ENCODE data around the gene SPAG17. TPM values are rescaled to one million over a fixed set of nuclear protein-coding genes. Genes with fewer than 3 reads are reported as not detected.
A peak's percentile ranks its signal among the peaks of the same experiment; 100 is the strongest.

SPAG17 gene
- total and polyA plus RNA-seq, 2 of the 4 experiments (the other 2 are of a cell fraction): 0.10 TPM; not detected in 1

GRCh38 chr1:117930484-117930883, 254.5 kb downstream of the SPAG17 start:
- peaks cover 4% of the 10 kb centered on the region for H3K36me3 ChIP-seq (ENCODE audit: control insufficient read depth, insufficient read depth, low read length)
- H3K4me3 ChIP-seq (ENCODE audit: insufficient read depth, low read depth, low read length): peak overlapping the region; percentile 89
- peak overlapping the region; percentile 96 for H3K4me2 ChIP-seq (ENCODE audit: low read depth, low read length)
- ChIA-PET CTCF (interaction anchor here (1.4 to 1.6 kb wide), 2 partner anchors 17 to 19 kb away, joined by 3 read pairs; no protein-coding TSS in a partner anchor), POLR2A (ENCODE audit: unreplicated experiment) (no interaction called here)
- H3K79me1 ChIP-seq (ENCODE audit: low read depth in 1 of 2, low read length in 2 of 2): peaks cover 18 to 66% of the 10 kb centered on the region in 2 experiments
- H3K56ac ChIP-seq (ENCODE audit: extremely low read depth, insufficient read depth, low read length): peak overlapping the region; percentile 61; the same call in 1 of the 2 replicates
- peaks cover 3% of the 10 kb centered on the region for H3K9me1 ChIP-seq (ENCODE audit: insufficient read depth, low read length)
- H4K8ac ChIP-seq (ENCODE audit: low read depth in 2 of 2, low read length in 2 of 2): peak overlapping the region in 1 of 2 experiments; percentile 90; a peak in 1 of 4 replicates
- no peak overlapping the region for H2BK15ac ChIP-seq (ENCODE audit: low read depth, low read length)
- dilution Hi-C loops (cut with HindIII; ENCODE audit: low sequenced_read_pairs, unreplicated experiment): no loop called here
- 0 out of 2 replicates have a peak overlapping the region, but pooled peaks have one; percentile 33 for H3K14ac ChIP-seq (replicated peaks; ENCODE audit: low read depth, low read length)
- H4K5ac ChIP-seq (ENCODE audit: low read depth, low read length): no peak overlapping the region; the same call in 1 of the 2 replicates
- H2AK5ac ChIP-seq (ENCODE audit: low read depth, low read length): no peak overlapping the region
- H3K27ac ChIP-seq (ENCODE audit: insufficient read depth, low read length): no peak overlapping the region
- no peak for TF ChIP-seq RFX5 (IDR thresholded peaks at IDR 0.05; ENCODE audit: low read depth, low read length)
- TF ChIP-seq MAFK (IDR thresholded peaks at IDR 0.05; ENCODE audit: low read depth, low read length): no peak
- TF ChIP-seq MXI1 (IDR thresholded peaks at IDR 0.05; ENCODE audit: borderline replicate concordance, low read depth, low read length): no peak
- no peak for TF ChIP-seq CEBPB (IDR thresholded peaks at IDR 0.05; ENCODE audit: low read depth, low read length)
- no peak for TF ChIP-seq ELK1 (IDR thresholded peaks at IDR 0.05; ENCODE audit: borderline replicate concordance, low read depth, low read length)
- no peak for TF ChIP-seq BHLHE40 (IDR thresholded peaks at IDR 0.05; ENCODE audit: low read depth, low read length)
- TF ChIP-seq NFE2L2 (IDR thresholded peaks at IDR 0.05; ENCODE audit: low read depth, low read length): no peak
- TF ChIP-seq RCOR1 (IDR thresholded peaks at IDR 0.05; ENCODE audit: insufficient replicate concordance, low read length): no peak
- no peak for TF ChIP-seq CTCF (conservative IDR thresholded peaks at IDR 0.05; ENCODE audit: low read depth, low read length)
- no peak for TF ChIP-seq USF2 (IDR thresholded peaks at IDR 0.05; ENCODE audit: low read depth, low read length)
- no peaks in the 10 kb centered on the region for H3K9me3 ChIP-seq (ENCODE audit: control insufficient read depth, insufficient read depth, low read length)
- no peak overlapping the region for H2BK20ac ChIP-seq (ENCODE audit: low read depth, low read length)
- H2BK120ac ChIP-seq (ENCODE audit: low read depth, low read length): no peak overlapping the region
- peaks cover 8% of the 10 kb centered on the region; the same call in 1 of the 2 replicates for H4K20me1 ChIP-seq (ENCODE audit: insufficient read depth, low read length)
- H3K4me1 ChIP-seq (ENCODE audit: control insufficient read depth, insufficient read depth, low read length): 0 out of 2 replicates have a peak, but pooled peaks cover 3% of the 10 kb centered on the region
- intact Hi-C loops (cut with micrococcal nuclease): no loop called here
- no peaks in the 10 kb centered on the region for H3K27me3 ChIP-seq (ENCODE audit: control insufficient read depth, insufficient read depth, low read length)
- H2BK5ac ChIP-seq (ENCODE audit: low read depth, low read length, poor library complexity, severe bottlenecking): no peak overlapping the region
- no peak overlapping the region for H2AK9ac ChIP-seq (replicated peaks; ENCODE audit: low read depth, low read length, poor library complexity)
- ATAC-seq (ENCODE audit: low read depth) (no peak), DNase-seq (peak; percentile 9)
- H2AFZ ChIP-seq (replicated peaks; ENCODE audit: low read length, poor library complexity): no peak overlapping the region
- BruUV-seq (replicated peaks): no TSS peak
- in situ Hi-C loops (cut with MboI; ENCODE audit: low sequenced_read_pairs): no loop called here
- 4% methylated on average over 6 of the region's 6 CpGs; no CpG with 5 or more reads in 1 of the 2 experiments for WGBS, 2 experiments (ENCODE audit: extremely low coverage in 2 of 2, insufficient read length in 1 of 2)
- H4K91ac ChIP-seq (ENCODE audit: insufficient read depth, low read depth, low read length): no peak overlapping the region
- no peak overlapping the region for H3K4ac ChIP-seq (ENCODE audit: low read depth, low read length)
- H3K23ac ChIP-seq (ENCODE audit: low read depth, low read length): peak overlapping the region; percentile 19; the same call in 1 of the 2 replicates
- peak overlapping the region; percentile 98 for H3K9ac ChIP-seq (ENCODE audit: low read depth, low read length)
- H3K18ac ChIP-seq (ENCODE audit: low read depth, low read length): no peak overlapping the region

All from IMR-90 (cell line).